ENCODE measurements around the gene PCDHGC4.

PCDHGC4 gene

GRCh38 chr5:141521244-141521781 is 36.5 kb downstream of the PCDHGC4 start:
- no peaks in the 10 kb centered on the region for H4K20me1 ChIP-seq (ENCODE audit: insufficient read depth, low read length)
- no peak overlapping the region for H3K4me2 ChIP-seq (ENCODE audit: low read length)
- H3K27ac ChIP-seq (ENCODE audit: low read depth, low read length, poor library complexity, severe bottlenecking): no peak overlapping the region
- H3K9me3 ChIP-seq (ENCODE audit: low read length): no peaks in the 10 kb centered on the region
- H3K9ac ChIP-seq (ENCODE audit: low read length): no peak overlapping the region
- TF ChIP-seq CTCF (IDR thresholded peaks at IDR 0.05; ENCODE audit: low read length) (no peak), EZH2 (IDR thresholded peaks at IDR 0.05; ENCODE audit: borderline replicate concordance, low read length) (no peak)
- H3K9me2 ChIP-seq (ENCODE audit: low read depth, low read length): no peaks in the 10 kb centered on the region
- H3K27me3 ChIP-seq (ENCODE audit: insufficient read depth, low read length): no peaks in the 10 kb centered on the region
- H3K79me2 ChIP-seq (ENCODE audit: insufficient read depth, low read length): no peaks in the 10 kb centered on the region
- peaks cover 14% of the 10 kb centered on the region for H3K4me1 ChIP-seq (ENCODE audit: insufficient read depth, low read length, severe bottlenecking)
- no peak overlapping the region for H2AFZ ChIP-seq (ENCODE audit: low read length)
- H3K36me3 ChIP-seq (ENCODE audit: insufficient read depth, low read length): peaks cover 74% of the 10 kb centered on the region
- H3F3A ChIP-seq (ENCODE audit: insufficient read depth, low read length): no peaks in the 10 kb centered on the region
- no peak overlapping the region for H3K4me3 ChIP-seq (ENCODE audit: low read depth, low read length, poor library complexity, severe bottlenecking)

- Histone ChIP-seq H3K27ac (ENCODE audit: low read depth, low read length, poor library complexity, severe bottlenecking) (no peak overlapping the region), H3K36me3 (ENCODE audit: insufficient read depth, low read length) (peaks cover 73% of the 10 kb centered on the region)
Observed at GRCh38 chr5:141522301-141522700, 37.5 kb downstream of the PCDHGC4 start.

GRCh38 chr5:141523991-141524390 is 39.2 kb downstream of the PCDHGC4 start:
- Histone ChIP-seq H2AFZ (ENCODE audit: low read length) (no peak overlapping the region), H3K9ac (ENCODE audit: low read length) (no peak overlapping the region), H3F3A (ENCODE audit: insufficient read depth, low read length) (no peaks in the 10 kb centered on the region), H4K20me1 (ENCODE audit: insufficient read depth, low read length) (no peaks in the 10 kb centered on the region), H3K79me2 (ENCODE audit: insufficient read depth, low read length) (no peaks in the 10 kb centered on the region), H3K36me3 (ENCODE audit: insufficient read depth, low read length) (peaks cover 81% of the 10 kb centered on the region), H3K4me2 (ENCODE audit: low read length) (no peak overlapping the region), H3K9me3 (ENCODE audit: low read length) (no peaks in the 10 kb centered on the region), H3K27ac (ENCODE audit: low read depth, low read length, poor library complexity, severe bottlenecking) (no peak overlapping the region), H3K9me2 (ENCODE audit: low read depth, low read length) (no peaks in the 10 kb centered on the region), H3K4me3 (ENCODE audit: low read depth, low read length, poor library complexity, severe bottlenecking) (no peak overlapping the region), H3K27me3 (ENCODE audit: insufficient read depth, low read length) (no peaks in the 10 kb centered on the region), H3K4me1 (ENCODE audit: insufficient read depth, low read length, severe bottlenecking) (peaks cover 33% of the 10 kb centered on the region)
- TF ChIP-seq EZH2 (IDR thresholded peaks at IDR 0.05; ENCODE audit: borderline replicate concordance, low read length): no peak
- TF ChIP-seq CTCF (IDR thresholded peaks at IDR 0.05; ENCODE audit: low read length): no peak

More at GRCh38 chr5:141522301-141522700, 37.5 kb downstream of the PCDHGC4 start:
- Histone ChIP-seq H3K9ac (ENCODE audit: low read length) (no peak overlapping the region), H2AFZ (ENCODE audit: low read length) (no peak overlapping the region), H4K20me1 (ENCODE audit: insufficient read depth, low read length) (no peaks in the 10 kb centered on the region), H3K79me2 (ENCODE audit: insufficient read depth, low read length) (no peaks in the 10 kb centered on the region), H3K4me1 (ENCODE audit: insufficient read depth, low read length, severe bottlenecking) (peaks cover 16% of the 10 kb centered on the region), H3K4me2 (ENCODE audit: low read length) (no peak overlapping the region), H3K9me3 (ENCODE audit: low read length) (no peaks in the 10 kb centered on the region), H3K9me2 (ENCODE audit: low read depth, low read length) (no peaks in the 10 kb centered on the region), H3F3A (ENCODE audit: insufficient read depth, low read length) (no peaks in the 10 kb centered on the region), H3K4me3 (ENCODE audit: low read depth, low read length, poor library complexity, severe bottlenecking) (no peak overlapping the region), H3K27me3 (ENCODE audit: insufficient read depth, low read length) (no peaks in the 10 kb centered on the region)
- no peak for TF ChIP-seq CTCF (IDR thresholded peaks at IDR 0.05; ENCODE audit: low read length)
- no peak for TF ChIP-seq EZH2 (IDR thresholded peaks at IDR 0.05; ENCODE audit: borderline replicate concordance, low read length)

All from OCI-LY1 (cell line).